ENCODE data around the gene AFAP1L2.

The AFAP1L2 gene

GRCh38 chr10:114308531-114309363 is 95.6 kb downstream of the AFAP1L2 start:
- no peak for DNase-seq

- no peak for DNase-seq
Measured at GRCh38 chr10:114307731-114308130, 96.6 kb downstream of the AFAP1L2 start.

DNA sequence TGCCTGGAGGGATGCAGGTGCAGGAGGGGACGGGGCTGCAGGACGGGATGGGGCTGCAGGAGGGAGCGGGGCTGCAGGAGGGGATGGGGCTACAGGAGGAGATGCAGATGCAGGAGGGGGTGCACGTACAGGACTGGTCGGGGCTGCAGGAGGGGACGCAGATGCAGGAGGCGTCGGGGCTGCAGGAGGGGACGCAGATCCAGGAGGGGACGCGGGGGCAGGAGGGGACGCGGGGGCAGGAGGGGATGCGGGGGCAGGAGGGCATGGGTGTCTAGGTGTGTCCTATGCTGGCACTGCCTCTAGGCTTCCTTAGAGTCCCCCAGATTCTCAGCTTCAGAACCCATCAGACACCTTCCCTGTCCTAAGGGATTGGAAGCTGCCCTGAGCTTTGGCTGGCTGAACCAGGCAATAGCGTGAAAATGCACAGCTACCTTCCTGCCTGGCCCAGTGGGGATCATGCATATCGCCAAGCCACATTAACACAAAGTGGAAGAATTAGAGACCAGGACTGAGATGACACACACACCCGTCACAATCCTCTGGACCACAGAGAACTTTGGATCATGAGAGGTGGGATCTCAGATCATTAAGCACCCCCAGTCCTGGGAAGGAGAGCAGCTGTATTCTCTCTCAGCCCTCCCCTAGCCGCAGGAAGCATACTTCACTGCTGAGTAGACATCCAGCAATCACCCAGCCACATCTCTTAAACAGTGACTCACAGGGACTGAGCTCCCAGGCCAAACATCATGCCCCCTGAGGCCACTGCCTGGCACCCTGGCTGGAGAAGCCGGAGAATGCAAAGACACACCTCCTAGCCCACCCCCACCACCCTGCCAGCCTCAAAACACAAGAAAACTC is 98.0 kb downstream of the AFAP1L2 start:
- DNase-seq = no peak

GRCh38 chr10:114305521-114305925 is 98.8 kb downstream of the AFAP1L2 start:
- DNase-seq = no peak

DNA sequence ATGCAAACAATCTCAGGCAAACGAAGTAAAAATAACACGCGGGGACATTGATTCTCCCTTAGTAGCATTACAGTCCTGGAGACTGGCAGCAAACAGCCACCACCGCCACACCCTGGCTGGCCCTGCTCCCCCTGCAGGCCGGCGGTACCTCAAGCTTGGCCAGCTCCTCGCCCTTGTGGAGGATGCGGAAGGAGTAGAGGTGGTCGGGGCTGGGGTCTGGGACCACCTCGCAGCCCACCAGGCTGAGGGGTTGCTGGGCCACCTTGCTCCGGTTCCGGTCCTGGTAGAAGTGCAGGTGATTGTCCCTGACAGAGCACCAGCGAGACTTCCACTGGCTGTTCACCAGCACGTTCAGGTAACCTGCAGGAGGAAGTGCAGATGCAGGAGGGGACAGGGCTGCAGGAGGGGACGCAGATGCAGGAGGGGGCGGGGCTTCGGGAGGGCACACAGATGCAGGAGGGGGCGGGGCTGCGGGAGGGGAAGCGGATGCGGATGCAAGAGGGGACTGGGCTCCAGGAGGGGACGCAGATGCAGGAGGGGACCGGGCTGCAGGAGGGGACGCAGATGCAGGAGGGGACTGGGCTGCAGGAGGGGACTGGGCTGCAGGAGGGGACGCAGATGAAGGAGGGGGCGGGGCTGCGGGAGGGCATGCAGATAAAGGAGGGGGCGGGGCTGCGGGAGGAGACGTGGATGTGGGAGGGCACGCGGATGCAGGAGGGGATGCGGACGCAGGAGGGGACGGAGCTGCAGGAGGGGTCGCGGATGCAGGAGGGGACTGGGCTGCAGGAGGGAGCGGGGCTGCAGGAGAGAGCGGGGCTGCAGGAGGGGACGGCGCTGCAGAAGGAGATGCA is 99.5 kb downstream of the AFAP1L2 start:
- peak; percentile 3 for DNase-seq

DNA sequence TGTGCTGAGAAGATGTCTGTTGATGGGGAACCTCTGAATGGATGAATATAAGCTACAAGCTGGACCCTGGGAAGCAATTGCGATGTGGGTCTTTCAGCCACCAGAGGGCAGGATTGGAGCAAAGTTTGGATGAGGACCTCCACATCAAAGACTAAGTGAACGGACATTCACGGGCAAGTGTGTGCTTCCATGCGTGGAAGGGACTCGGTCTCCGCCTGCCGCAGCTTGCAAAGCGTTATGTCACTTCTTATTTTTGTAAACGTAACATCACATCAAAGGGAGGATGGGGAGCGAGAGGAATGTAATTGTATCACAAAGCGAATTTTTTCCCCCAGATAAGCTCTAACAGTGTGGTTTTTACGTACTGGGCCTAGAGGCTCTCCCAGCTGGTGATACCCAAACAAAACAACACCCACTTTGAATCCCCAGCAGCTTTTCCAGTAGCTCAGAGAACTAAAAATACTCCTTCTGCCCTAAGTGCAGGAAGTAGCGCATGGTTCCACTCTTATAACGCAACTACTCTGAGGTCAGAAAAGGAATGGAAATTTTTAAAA is 100.2 kb downstream of the AFAP1L2 start:
- DNase-seq = peak; percentile 39

GRCh38 chr10:114303556-114303955 is 100.7 kb downstream of the AFAP1L2 start:
- no peak for DNase-seq

DNA sequence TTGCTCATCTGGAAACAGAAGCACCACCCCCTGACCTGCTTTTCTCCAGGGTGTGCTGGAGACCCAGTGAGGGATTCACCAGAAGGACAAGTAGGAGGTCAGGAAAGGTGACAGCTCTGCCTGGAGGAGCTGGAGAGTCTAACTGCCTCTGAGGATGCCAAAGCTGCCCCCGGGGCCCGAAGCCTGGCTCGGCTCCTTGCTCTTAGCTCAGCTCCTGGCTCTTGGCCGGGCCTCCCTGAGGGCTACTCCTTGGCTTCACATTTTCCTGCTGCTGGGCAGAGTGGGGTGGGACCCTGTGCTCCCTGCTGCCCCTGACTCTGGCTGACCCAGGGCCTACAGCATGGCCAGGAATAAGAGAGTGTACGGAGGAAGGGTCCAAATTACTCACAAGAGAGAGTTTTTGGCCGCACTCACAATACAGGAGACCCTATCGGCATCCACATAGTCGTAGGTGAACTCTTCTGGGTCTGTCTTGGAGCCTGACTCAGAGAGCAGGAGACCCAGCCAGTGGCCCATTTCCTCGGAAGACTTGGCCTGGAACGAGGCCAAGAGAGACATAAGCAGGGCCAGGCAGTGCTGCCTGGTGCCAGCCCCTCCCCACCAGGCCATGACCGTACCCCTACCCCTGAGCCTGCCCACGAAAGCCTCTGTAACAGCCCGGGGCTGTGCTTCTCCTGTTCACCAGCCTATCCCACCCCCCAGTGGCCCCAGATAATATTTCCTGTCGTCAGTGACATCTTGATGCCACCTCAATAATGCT is 102.2 kb downstream of the AFAP1L2 start:
- no peak for DNase-seq

- no peak for DNase-seq
Measured at GRCh38 chr10:114301177-114301576, 103.1 kb downstream of the AFAP1L2 start.

DNA sequence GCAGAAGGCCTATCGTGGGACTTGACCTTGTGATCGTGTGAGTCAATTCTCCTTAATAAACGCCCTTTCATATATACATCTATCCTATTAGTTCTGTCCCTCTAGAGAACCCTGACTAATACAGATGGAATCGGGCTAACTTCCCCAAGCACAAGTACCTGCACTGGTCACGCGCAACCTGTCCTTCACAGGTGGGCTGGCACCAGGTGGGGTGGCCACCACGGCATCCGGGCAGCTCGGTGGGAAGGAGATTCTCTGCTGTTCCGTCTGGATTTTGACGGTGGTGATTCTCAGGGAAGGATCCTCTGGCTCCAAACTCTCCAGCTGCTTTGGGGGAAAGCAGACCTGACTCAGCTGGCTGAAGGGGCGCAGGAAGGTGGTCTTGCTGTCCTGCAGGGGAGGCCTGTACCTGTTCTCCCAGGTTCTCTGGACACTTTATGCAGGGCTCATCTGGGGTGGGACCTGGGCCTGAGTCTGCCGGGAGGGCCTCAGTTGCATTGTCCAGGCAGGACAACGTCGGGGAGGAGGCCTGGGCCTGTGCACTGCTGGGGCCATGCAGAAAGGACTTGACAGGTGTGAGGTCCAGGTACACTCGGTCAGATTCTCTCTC is 104.2 kb downstream of the AFAP1L2 start:
- no peak for DNase-seq

DNA sequence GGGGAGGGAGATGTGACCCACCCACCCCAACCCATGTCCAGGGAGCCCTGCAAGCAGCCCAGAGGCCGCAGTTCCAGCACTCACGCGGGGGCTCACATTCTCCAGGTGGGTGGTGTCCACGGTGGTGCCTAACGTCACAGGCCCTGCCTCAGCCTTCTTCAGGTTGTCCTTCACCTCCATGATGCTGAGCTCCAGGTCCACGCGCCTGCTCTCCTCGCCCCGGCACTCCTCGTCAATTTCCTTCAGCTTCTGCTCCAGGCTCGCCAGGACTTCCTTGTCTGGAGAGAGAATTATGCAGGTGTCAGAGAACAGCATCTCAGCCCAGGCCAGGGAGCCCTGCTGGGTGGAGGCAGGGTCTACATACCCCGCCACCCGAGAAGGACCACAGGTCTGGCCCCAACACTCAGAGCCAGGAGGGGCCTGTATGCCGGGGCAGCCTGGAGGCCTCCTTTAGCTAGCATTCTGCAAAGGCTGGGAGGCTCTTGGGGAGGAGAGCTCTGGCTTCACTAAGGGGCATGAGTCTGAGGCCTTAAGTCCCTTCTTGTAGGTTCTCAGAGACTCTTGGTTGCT is 107.1 kb downstream of the AFAP1L2 start:
- no peak for DNase-seq

GRCh38 chr10:114295393-114295792 is 108.9 kb downstream of the AFAP1L2 start:
- no peak for DNase-seq

- DNase-seq = no peak
Measured at GRCh38 chr10:114294549-114294948, 109.8 kb downstream of the AFAP1L2 start.

GRCh38 chr10:114293075-114293474 is 111.2 kb downstream of the AFAP1L2 start:
- DNase-seq = no peak

- no peak for DNase-seq
Measured at GRCh38 chr10:114291516-114291915, 112.8 kb downstream of the AFAP1L2 start.

DNA sequence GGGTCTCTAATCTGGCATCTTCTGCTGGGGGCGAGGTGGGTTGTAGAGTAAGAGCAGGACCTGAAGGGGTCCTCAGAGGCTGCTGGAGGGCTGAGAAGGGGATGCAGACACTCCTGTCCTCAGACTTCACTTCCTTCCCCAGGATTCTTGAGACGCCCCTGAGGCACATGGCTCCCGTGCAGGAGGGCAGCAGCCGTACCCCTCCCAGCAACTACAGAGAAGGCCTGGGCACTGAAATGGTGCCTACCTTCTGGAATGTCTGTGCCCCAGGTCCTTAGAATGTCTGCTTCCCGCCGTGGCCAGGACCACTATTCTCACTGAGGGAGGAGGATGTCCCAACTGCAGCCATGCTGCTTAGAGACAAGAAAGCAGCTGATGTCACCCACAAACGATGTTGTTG is 113.2 kb downstream of the AFAP1L2 start:
- no peak for DNase-seq

- DNase-seq = no peak
Measured at GRCh38 chr10:114290038-114290437, 114.3 kb downstream of the AFAP1L2 start.

DNA sequence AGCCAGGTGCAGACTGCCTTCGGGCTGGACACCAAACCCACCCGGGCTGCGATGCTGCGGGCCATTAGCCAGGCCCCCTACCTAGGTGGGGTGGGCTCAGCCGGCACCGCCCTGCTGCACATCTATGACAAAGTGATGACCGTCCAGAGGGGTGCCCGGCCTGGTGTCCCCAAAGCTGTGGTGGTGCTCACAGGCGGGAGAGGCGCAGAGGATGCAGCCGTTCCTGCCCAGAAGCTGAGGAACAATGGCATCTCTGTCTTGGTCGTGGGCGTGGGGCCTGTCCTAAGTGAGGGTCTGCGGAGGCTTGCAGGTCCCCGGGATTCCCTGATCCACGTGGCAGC is 115.2 kb downstream of the AFAP1L2 start:
- DNase-seq = no peak

DNA sequence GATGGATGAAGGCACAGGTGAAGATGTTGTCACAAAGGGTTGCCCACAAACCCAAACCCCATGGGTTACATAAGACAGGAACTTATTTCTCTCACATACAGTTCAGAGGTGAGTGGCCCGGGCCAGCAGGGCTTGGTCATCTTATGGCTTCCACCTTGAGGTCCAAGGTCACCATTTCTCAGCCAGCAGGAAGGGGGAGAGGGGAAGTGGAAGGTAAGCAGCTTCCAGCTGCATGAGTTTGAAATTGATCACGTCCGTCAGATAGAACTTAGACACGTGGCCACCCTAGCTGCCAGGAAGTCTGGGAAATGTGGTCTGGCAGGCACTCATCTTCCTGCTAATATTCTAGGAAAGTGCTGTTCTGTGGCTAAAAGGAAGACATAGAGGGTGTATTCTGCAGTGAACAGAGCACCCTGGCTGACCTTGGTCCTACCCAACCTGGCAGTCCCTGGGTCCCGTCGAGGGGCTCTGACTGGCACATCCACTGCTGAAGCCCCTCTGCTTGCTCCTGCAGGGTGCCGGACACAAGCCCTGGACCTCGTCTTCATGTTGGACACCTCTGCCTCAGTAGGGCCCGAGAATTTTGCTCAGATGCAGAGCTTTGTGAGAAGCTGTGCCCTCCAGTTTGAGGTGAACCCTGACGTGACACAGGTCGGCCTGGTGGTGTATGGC is 115.7 kb downstream of the AFAP1L2 start:
- no peak for DNase-seq

- no peak for DNase-seq
Measured at GRCh38 chr10:114286921-114287320, 117.4 kb downstream of the AFAP1L2 start.

- no peak for DNase-seq
Measured at GRCh38 chr10:114285961-114286441, 118.3 kb downstream of the AFAP1L2 start.

Data from NCI-H1694 (cell line).